Measurements from ENCODE around the gene THG1L. TPM values are rescaled to one million over a fixed set of nuclear protein-coding genes. Genes with fewer than 3 reads are reported as not detected.

THG1L gene
- total and polyA plus RNA-seq, 10 donors = 7.5 to 17.8 (median 9.1) TPM

- TF ChIP-seq POLR2AphosphoS5 (IDR thresholded peaks at IDR 0.05) (no peak), CTCF (IDR thresholded peaks at IDR 0.05 in 8 of 11, conservative IDR thresholded peaks at IDR 0.05 in 3 of 11) (no peak), POLR2A (IDR thresholded peaks at IDR 0.05) (no peak)
- WGBS, 5 donors = 66 to 93% (median 83%) methylated on average over 3 of the region's 3 CpGs
- no peaks in the 10 kb centered on the region for H3K27me3 ChIP-seq (replicated peaks in 1 of 7)
These were observed 27.5 kb upstream of the THG1L start for GRCh38 chr5:157703736-157704135.

GRCh38 chr5:157708866-157709265 is 22.4 kb upstream of the THG1L start:
- no peaks in the 10 kb centered on the region for H3K4me1 ChIP-seq
- 64 to 76% (median 73%) methylated on average over 1 of the region's 1 CpG for WGBS, 5 donors
- no peaks in the 10 kb centered on the region for H3K36me3 ChIP-seq
- no peaks in the 10 kb centered on the region for H3K27me3 ChIP-seq (replicated peaks in 1 of 7)
- H3K9me3 ChIP-seq = no peaks in the 10 kb centered on the region
- no peak overlapping the region for H3K27ac ChIP-seq
- TF ChIP-seq POLR2AphosphoS5 (IDR thresholded peaks at IDR 0.05) (no peak), CTCF (IDR thresholded peaks at IDR 0.05 in 8 of 11, conservative IDR thresholded peaks at IDR 0.05 in 3 of 11) (no peak), POLR2A (IDR thresholded peaks at IDR 0.05) (no peak)
- H3K4me3 ChIP-seq = no peak overlapping the region
- no peak for DNase-seq
- intact Hi-C loops (cut with DNase I; ENCODE audit: low total_unique reads) = no loop called here

More at GRCh38 chr5:157703736-157704135, 27.5 kb upstream of the THG1L start:
- H3K27ac ChIP-seq = no peak overlapping the region
- H3K4me1 ChIP-seq = no peaks in the 10 kb centered on the region
- no peaks in the 10 kb centered on the region for H3K36me3 ChIP-seq
- DNase-seq = no peak
- peaks cover 0 to 26% (median 19%) of the 10 kb centered on the region in 8 donors for H3K9me3 ChIP-seq
- no peak overlapping the region for H3K4me3 ChIP-seq
- intact Hi-C loops (cut with DNase I; ENCODE audit: low total_unique reads) = no loop called here

- no peak for DNase-seq
- Histone ChIP-seq H3K36me3 (no peaks in the 10 kb centered on the region), H3K27ac (no peak overlapping the region), H3K4me1 (no peaks in the 10 kb centered on the region), H3K27me3 (replicated peaks in 1 of 7) (no peaks in the 10 kb centered on the region), H3K4me3 (no peak overlapping the region), H3K9me3 (no peaks in the 10 kb centered on the region)
- intact Hi-C loops (cut with DNase I; ENCODE audit: low total_unique reads) = no loop called here
- TF ChIP-seq CTCF (IDR thresholded peaks at IDR 0.05 in 8 of 11, conservative IDR thresholded peaks at IDR 0.05 in 3 of 11) = no peak
- no peak for TF ChIP-seq POLR2AphosphoS5 (IDR thresholded peaks at IDR 0.05)
- TF ChIP-seq POLR2A (IDR thresholded peaks at IDR 0.05) = no peak
These were observed 21.9 kb upstream of the THG1L start for GRCh38 chr5:157709346-157709745.

- Histone ChIP-seq H3K36me3 (no peaks in the 10 kb centered on the region), H3K27me3 (replicated peaks in 1 of 7) (no peaks in the 10 kb centered on the region), H3K4me3 (no peak overlapping the region), H3K4me1 (no peaks in the 10 kb centered on the region), H3K9me3 (no peaks in the 10 kb centered on the region), H3K27ac (no peak overlapping the region)
- TF ChIP-seq POLR2AphosphoS5 (IDR thresholded peaks at IDR 0.05) (no peak), POLR2A (IDR thresholded peaks at IDR 0.05) (no peak), CTCF (IDR thresholded peaks at IDR 0.05 in 8 of 11, conservative IDR thresholded peaks at IDR 0.05 in 3 of 11) (no peak)
- intact Hi-C loops (cut with DNase I; ENCODE audit: low total_unique reads) = loop anchor here (10.0 kb wide), 1 partner anchor 366 kb away; a partner anchor contains a TSS
- no peak for DNase-seq
- WGBS, 5 donors = 66 to 76% (median 70%) methylated on average over 3 of the region's 3 CpGs
These were observed 20.8 kb upstream of the THG1L start for GRCh38 chr5:157710431-157710830.
